Uterus (tissue), 2 donors: ENCODE results near the gene KLK7.

Experiments used
- CTCF ChIP-seq, 4 experiments: fragments of 200-600 bp in 2 of 4; fragments of 450-650 bp in 2 of 4; sonication (generic) in 2 of 4; IDR thresholded peaks; one replicate each; pipeline ENCODE4 v1.5.1; 2016 to 2019; ENCODE audit warnings: antibody characterized with exemption in 4 of 4, mild to moderate bottlenecking in 2 of 4, moderate library complexity in 1 of 4
- POLR2A ChIP-seq, 2 donors: fragments of 450-650 bp; IDR thresholded peaks; one replicate each; pipeline ENCODE4 v1.6.1; 2016; ENCODE audit warnings: antibody characterized with exemption in 2 of 2, mild to moderate bottlenecking in 1 of 2, moderate library complexity in 1 of 2

GRCh38 chr19:50932018-50932689 is 51.6 kb downstream of the KLK7 start:
- no peak for TF ChIP-seq CTCF (IDR thresholded peaks at IDR 0.05)
- TF ChIP-seq POLR2A (IDR thresholded peaks at IDR 0.05): no peak
